A172 (cell line): ENCODE results near the gene CCL16. TPM values are rescaled to one million over a fixed set of nuclear protein-coding genes. Genes with fewer than 3 reads are reported as not detected.
A peak's percentile ranks its signal among the peaks of the same experiment; 100 is the strongest.
"Not testable (repeated sequence)": the region's sequence is repeated elsewhere in the genome, so short reads cannot be mapped to it uniquely, and the experiment has no call there.

Experiments used
- DNase-seq: peaks from one replicate; pipeline ENCODE4 v3.0.0-alpha.2; 2015; ENCODE audit warnings: low spot score
- total RNA-seq: library from RNA; depleted of rRNA; stranded (reverse); fragments of >200 nt; shearing (Covaris generic); gene quantifications from 2 replicates; pipeline ENCODE4 v1.2.3, GENCODE V29; 2014; rRNA removed

The CCL16 gene
- not detected in 2 replicates for total RNA-seq

GRCh38 chr17:35981246-35981645, at the start of gene CCL16:
Gene CCL16, minus strand, starts transcription at chr17:35981497. Its CDS starts 77 bp downstream, at chr17:35981420.
- DNase-seq, result no peak

GRCh38 chr17:36030956-36031355, 49.7 kb upstream of the CCL16 start:
- DNase-seq, result no peak

- DNase-seq, result no peak
Measured at GRCh38 chr17:36027761-36028160, 46.5 kb upstream of the CCL16 start.

DNA sequence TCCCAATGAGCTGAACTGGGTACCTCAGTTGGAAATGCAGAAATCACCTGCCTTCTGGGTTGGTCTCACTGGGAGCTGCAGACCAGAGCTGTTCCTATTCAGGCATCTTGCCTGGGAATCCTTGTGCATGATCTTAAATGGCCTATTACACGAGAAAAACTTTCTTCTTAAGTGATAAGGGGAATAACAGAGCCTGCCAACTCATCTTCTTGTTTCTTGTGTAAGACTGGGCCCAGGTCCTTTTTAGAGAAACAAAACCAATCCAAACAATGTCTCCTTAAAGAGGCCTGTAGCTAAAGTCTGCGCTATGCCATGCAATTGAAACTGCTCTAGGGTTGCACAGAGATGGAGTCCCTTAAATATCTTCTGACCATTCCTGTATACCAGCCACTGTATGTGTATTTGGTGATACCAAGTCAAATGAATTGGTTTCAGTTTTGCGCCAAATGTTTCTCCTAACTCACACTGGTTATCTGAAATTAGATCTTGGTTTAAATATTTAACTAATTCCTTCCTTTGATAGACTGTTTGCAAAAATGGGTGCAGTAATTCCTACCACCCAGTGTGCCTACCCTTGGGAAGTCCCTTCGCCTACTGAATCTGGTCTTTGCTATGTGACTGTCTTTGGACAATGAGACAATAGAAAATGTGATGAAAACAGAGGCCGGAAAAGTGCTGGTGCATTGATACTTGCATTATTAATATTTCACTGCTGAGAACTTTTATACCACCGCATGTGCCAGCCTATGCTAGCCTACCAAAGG, 43.0 kb upstream of the CCL16 start:
- no peak for DNase-seq

DNA sequence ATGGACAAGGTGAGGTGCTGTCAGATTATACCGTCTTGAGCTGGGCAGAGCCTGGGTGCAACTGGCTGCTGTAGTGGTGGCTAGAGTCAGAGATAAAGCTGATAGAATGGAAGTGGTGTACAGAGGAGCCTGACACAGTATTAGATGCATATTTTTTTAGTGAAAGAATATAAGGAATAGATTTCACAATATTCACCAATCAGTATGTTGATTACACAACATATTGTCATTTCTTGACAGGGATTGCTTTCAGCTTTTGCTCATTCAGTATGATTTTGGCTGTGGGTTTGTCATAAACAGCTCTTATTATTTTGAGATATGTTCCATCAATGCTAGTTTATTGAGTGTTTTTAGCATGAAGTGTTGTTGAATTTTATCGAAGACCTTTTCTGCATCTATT, 38.1 kb upstream of the CCL16 start:
- no peak for DNase-seq

- no peak for DNase-seq
Measured at GRCh38 chr17:36017799-36018198, 36.5 kb upstream of the CCL16 start, which contains the start of gene CCL23. Gene CCL23, minus strand, starts transcription at chr17:36017972. Its CDS starts 75 bp downstream, at chr17:36017897.

DNA sequence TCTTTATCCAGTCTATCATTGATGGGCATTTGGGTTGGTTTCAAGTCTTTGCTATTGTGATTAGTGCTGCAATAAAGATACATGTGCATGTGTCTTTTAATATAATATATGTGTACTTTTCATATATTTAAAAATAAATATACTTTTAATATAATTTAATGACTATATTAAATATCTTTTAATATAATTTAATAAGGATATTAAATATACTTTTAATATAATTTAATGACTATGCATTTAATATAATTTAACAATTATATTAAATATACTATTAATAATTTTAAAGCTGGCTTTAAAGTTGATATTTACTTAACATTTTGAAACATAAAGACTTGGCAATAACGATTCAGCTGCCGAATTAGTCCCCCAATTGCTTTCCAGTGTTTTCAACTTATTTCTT, 35.3 kb upstream of the CCL16 start:
- no peak for DNase-seq

DNA sequence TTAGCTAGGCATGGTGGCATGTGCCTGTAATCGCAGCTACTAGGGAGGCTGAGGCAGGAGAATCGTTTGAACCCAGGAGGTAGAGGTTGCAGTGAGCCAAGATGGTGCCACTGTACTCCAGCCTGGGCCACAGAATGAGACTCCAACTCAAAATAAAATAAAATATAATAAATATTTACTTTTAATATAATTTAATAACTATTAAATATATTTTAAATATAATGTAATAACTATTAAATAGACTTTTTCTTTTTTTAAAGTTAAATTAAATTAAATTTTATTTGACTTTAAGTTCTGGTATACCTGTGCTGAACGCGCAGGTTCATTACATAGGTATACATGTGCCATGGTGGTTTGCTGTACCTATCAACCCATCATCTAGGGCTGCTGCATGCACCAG, 34.6 kb upstream of the CCL16 start:
- not testable (repeated sequence) for DNase-seq

DNA sequence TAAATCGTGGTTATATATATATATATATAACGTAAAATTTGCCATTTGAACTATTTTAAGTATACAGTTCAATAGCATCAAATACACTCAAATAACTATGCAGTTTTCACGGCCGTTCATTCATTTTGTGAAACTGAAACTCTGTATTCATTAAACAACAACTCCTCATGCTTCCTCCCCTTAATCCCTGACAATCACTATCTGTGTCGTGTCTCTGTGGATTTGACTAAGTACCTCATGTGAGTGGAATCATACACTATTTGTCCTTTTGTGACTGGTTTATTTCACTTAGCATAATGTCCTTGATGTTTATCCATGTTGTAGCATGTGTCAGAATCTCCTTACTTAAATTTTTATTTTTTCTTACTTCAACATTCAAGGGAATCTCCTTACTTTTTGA, 33.6 kb upstream of the CCL16 start:
- DNase-seq, result no peak

DNA sequence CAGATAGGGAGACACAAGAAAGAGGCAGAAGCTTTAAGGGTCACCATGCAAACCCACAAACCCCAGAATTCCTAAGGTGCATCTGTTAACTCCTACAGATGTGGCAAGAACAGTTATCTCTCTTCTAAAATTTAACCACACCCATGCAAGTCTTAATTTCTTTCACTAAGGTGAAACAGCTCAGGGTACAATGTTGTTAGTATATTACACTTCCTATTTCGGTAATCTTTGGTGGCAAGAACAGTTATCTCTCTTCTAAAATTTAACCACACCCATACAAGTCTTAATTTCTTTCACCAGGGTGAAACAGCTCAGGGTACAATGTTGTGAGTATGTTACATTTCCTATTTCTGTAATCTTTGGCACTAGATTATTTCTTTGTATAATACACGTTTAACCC, 29.9 kb upstream of the CCL16 start:
- DNase-seq, result no peak

DNA sequence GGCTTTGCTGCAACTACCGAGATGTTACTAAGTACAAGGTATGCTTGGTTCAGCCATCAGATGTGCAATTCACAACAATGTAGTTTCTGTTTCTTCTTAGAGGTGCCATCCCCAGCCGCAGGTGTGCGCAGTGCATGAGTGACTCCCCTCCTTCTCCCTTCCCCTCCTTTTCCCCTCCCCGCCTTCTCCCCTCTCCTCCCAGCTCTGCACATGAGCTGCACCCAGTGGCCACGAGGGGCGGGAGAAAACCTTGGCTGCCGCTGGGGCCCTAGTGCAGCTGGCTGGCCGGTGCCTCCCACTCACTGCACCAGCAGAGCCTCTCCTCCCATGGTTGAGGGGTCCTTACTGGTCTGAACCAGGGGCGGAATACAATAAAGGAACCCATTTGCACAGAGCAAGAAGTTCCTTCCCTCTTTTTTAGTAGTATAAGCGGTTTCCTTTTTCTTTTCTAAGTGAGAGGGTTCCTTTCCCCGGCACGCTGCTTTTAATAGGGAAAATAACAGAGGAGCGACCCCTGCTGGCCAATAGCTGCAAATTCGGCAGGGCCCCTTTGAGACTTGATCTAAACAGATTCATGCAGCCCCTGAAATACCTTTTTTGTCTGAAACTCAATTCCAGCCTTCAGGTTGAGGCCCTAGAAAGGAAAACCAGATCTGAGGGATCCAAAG, 27.8 kb upstream of the CCL16 start:
- DNase-seq, result peak; percentile 9

- DNase-seq, result no peak
Measured at GRCh38 chr17:36004594-36005108, 23.4 kb upstream of the CCL16 start.

- no peak for DNase-seq
Measured at GRCh38 chr17:36002631-36003030, 21.3 kb upstream of the CCL16 start.

DNA sequence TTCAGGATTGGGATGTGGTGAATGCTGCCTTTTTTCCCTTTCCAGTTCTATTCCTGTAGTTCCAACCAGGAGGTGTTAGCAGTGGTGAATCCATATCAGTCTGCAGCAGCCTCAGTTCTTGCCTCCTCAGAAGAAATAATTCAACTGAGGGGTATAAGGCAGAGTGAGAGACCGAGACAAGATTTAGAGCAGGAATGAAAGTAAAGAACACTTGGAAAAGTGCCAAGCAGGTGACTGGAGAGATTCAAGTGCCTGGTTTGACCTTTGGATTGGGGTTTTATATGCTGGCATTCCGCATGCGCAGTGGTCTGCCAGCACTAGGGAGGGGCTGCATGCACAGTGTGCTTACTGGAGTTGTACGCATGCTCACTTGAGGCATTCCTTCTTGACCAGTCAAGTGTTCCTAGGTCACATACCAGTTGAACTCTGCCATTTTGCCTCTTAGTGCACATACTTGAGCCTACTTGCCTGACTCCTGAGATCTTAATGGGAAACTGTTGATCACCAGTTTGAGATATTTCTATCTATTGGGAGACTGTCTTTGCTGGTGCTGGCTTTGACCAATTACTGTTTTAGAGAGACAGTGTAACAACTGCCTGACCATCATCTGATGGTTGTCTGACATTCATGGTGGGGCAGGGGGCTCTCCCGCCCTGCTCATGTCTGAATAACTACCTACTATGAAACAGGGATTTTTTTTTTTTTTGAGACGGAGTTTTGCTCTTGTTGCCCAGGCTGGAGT, 20.7 kb upstream of the CCL16 start:
- DNase-seq, result no peak

GRCh38 chr17:36001110-36001771, 19.9 kb upstream of the CCL16 start, which contains the start of gene CCL15:
Gene CCL15, minus strand, starts transcription at chr17:36001553. Its CDS starts 61 bp downstream, at chr17:36001492.
- no peak for DNase-seq

GRCh38 chr17:36000732-36001109, 19.4 kb upstream of the CCL16 start:
- DNase-seq, result no peak

DNA sequence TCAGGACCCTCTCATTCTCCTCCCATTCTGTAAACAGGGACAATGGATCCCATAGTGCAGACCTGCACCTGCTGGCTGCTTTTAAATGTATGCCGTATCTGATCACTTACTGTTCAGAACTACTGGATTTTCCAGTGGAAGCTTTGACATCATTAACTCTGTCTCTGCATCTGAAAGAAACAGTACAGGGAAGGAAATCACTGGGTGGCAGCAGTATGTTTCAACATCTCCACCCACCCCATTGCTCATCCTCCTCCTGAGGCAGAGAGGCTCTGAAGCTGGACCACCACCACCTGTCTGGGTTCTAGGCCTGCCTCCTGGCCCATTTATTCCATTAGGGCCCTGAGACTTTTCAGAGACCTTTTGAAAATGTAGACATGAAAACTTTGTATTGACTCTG, 17.5 kb upstream of the CCL16 start:
- no peak for DNase-seq

GRCh38 chr17:35998018-35998545, 16.8 kb upstream of the CCL16 start:
- DNase-seq, result no peak

DNA sequence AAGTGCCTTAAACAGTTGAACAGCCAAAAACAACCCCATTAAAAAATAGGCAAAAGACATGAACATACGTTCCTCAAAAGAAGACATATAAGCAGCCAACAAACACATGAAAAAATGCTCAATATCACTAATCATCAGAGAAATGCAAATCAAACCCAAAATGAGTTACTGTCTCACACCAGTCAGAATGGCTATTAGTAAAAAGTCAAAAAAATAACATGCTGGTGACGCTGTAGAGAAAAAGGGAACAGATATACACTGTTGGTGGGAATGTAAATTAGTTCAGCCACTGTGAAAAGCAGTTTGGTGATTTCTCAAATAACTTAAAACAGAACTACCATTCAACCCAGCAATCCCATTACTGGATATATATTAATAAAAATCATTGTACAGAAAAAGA, 14.0 kb upstream of the CCL16 start:
- not testable (repeated sequence) for DNase-seq

- no peak for DNase-seq
Measured at GRCh38 chr17:35991075-35991474, 9.8 kb upstream of the CCL16 start.

GRCh38 chr17:35988164-35988563, 6.9 kb upstream of the CCL16 start:
- no peak for DNase-seq
